HepG2 (cell line): ENCODE measurements around the gene KCNK7. TPM values are rescaled to one million over a fixed set of nuclear protein-coding genes. Genes with fewer than 3 reads are reported as not detected.
A peak's percentile ranks its signal among the peaks of the same experiment; 100 is the strongest.

Experiments
- ATAC-seq: fragments of 200-7000 bp; cut with Tn5 transposase; 3 replicates; pipeline ENCODE4 v1.9.1; 2020; ENCODE audit warnings: mild to moderate bottlenecking, moderate library complexity
- BruUV-seq: library from RNA; stranded (reverse); fragments of 400-500 nt; replicated peaks from 2 replicates; lab custom pipeline; 2021; lab: Mats Ljungman, UMichigan
- CTCF ChIA-PET: fragments of 300-600 bp; formaldehyde crosslinking; extraction: SDS; loops from one replicate; lab custom pipeline; 2021; ENCODE audit warnings: low total read pairs, inconsistent platforms, low intra/inter-chr PET ratio; lab: Yijun Ruan, JAX
- POLR2A ChIA-PET: fragments of 350-600 bp; sonication (Branson Sonifier 250); formaldehyde crosslinking; loops from one replicate; lab custom pipeline; 2020; ENCODE audit warnings: antibody characterized with exemption, inconsistent platforms; lab: Yijun Ruan, JAX
- DNase-seq: peaks from one replicate; pipeline ENCODE4 v3.0.0-alpha.2; 2015; ENCODE audit warnings: low spot score
- FAIRE-seq: peaks from 3 replicates; lab custom pipeline; 2011; peaks lifted over from hg19 to GRCh38; lab: Jason Lieb, UNC
- H2AFZ ChIP-seq: one replicate; pipeline ENCODE4 v1.6.1; 2011; ENCODE audit warnings: low read length, inconsistent platforms
- H3K27ac ChIP-seq: fragments of 300-600 bp; 3 replicates; pipeline ENCODE4 v1.8.0; 2011; ENCODE audit warnings: mixed run types, mild to moderate bottlenecking, mixed read lengths, low read length, inconsistent platforms; ENCODE audit not compliant: insufficient read depth; ENCODE audit errors: extremely low read length
- H3K27me3 ChIP-seq, 2 experiments: fragments of 200-600 bp in 1 of 2; 2 replicates in 1 of 2; 3 replicates in 1 of 2; pipeline versions ENCODE4 v1.6.0 to v1.8.0; 2011; ENCODE audit warnings: low read length in 2 of 2, mild to moderate bottlenecking in 2 of 2, moderate library complexity in 2 of 2, inconsistent platforms in 1 of 2; ENCODE audit not compliant: insufficient read depth in 2 of 2, control insufficient read depth in 1 of 2
- H3K36me3 ChIP-seq, 2 experiments: fragments of 200-600 bp in 1 of 2; replicated peaks in 1 of 2; 2 replicates in 1 of 2; 3 replicates in 1 of 2; pipeline versions ENCODE4 v1.5.1 to v1.8.0; 2011; ENCODE audit warnings: low read length in 2 of 2, inconsistent platforms in 1 of 2; ENCODE audit not compliant: insufficient read depth in 2 of 2, control insufficient read depth in 1 of 2
- H3K4me1 ChIP-seq: 2 replicates; pipeline ENCODE4 v1.5.1; 2012; ENCODE audit warnings: low read length, inconsistent platforms; ENCODE audit not compliant: insufficient read depth
- H3K4me2 ChIP-seq: 2 replicates; pipeline ENCODE4 v1.6.0; 2011; ENCODE audit warnings: low read depth, low read length, inconsistent platforms
- H3K4me3 ChIP-seq, 3 experiments: fragments of 200-600 bp in 1 of 3; sonication (generic), shearing (Covaris generic) in 1 of 3; replicated peaks in 1 of 3; 2 replicates each; pipeline ENCODE4 v1.5.1; 2011 to 2016; ENCODE audit warnings: low read length in 3 of 3, inconsistent platforms in 2 of 3, low read depth in 2 of 3, mild to moderate bottlenecking in 2 of 3, control low read depth in 1 of 3, mixed read lengths in 1 of 3; ENCODE audit not compliant: insufficient read depth in 1 of 3
- H3K79me2 ChIP-seq: one replicate; pipeline ENCODE4 v1.6.1; 2011; ENCODE audit warnings: low read length, inconsistent platforms; ENCODE audit not compliant: insufficient read depth
- H3K9ac ChIP-seq: 2 replicates; pipeline ENCODE4 v1.6.0; 2011; ENCODE audit warnings: mild to moderate bottlenecking, low read depth, low read length, inconsistent platforms; ENCODE audit not compliant: insufficient read depth
- H3K9me3 ChIP-seq: 2 replicates; pipeline ENCODE4 v1.5.1; 2012; ENCODE audit warnings: mild to moderate bottlenecking, low read length
- H4K20me1 ChIP-seq: 2 replicates; pipeline ENCODE4 v1.6.0; 2011; ENCODE audit warnings: inconsistent platforms, mild to moderate bottlenecking, low read length, moderate library complexity; ENCODE audit not compliant: insufficient read depth
- BORCS8-MEF2B ChIP-seq: sonication (generic); formaldehyde crosslinking; IDR thresholded peaks from 2 replicates; pipeline ENCODE4 v1.8.0; 2022; ENCODE audit warnings: mild to moderate bottlenecking, missing genetic modification reagents
- E2F1 ChIP-seq: sonication (generic); formaldehyde crosslinking; IDR thresholded peaks from 2 replicates; pipeline ENCODE4 v1.5.0; 2020; ENCODE audit warnings: missing genetic modification reagents
- ELF4 ChIP-seq: sonication (generic); formaldehyde crosslinking; IDR thresholded peaks from 2 replicates; pipeline ENCODE4 v1.5.0; 2020; ENCODE audit warnings: missing genetic modification reagents, mild to moderate bottlenecking, moderate library complexity, borderline replicate concordance
- GMEB1 ChIP-seq: sonication (generic); formaldehyde crosslinking; IDR thresholded peaks from 2 replicates; pipeline ENCODE4 v1.5.1; 2020; ENCODE audit warnings: missing genetic modification reagents, mild to moderate bottlenecking, borderline replicate concordance
- HNRNPL ChIP-seq: fragments of 200-400 bp; formaldehyde crosslinking; IDR thresholded peaks from 2 replicates; pipeline ENCODE4 v1.6.1; 2017; ENCODE audit warnings: mild to moderate bottlenecking, low read depth, low read length
- MAFF ChIP-seq: IDR thresholded peaks from 2 replicates; pipeline ENCODE4 v1.6.1; 2011; ENCODE audit warnings: low read depth, low read length, improper control_type of control experiment
- NFE2L1 ChIP-seq: sonication (generic); formaldehyde crosslinking; IDR thresholded peaks from 2 replicates; pipeline ENCODE4 v1.4.0; 2020; ENCODE audit warnings: missing genetic modification reagents, mild to moderate bottlenecking, borderline replicate concordance
- NFIC ChIP-seq: IDR thresholded peaks from 2 replicates; pipeline ENCODE4 v1.6.1; 2012; ENCODE audit warnings: mild to moderate bottlenecking, low read length, inconsistent platforms
- RBM22 ChIP-seq: fragments of 200-400 bp; formaldehyde crosslinking; optimal IDR thresholded peaks from 2 replicates; pipeline ENCODE3; 2017; ENCODE audit warnings: mild to moderate bottlenecking, low read length, moderate library complexity
- SKI ChIP-seq: fragments of 450-650 bp; IDR thresholded peaks from one replicate; pipeline ENCODE4 v1.6.1; 2018; ENCODE audit warnings: mild to moderate bottlenecking; ENCODE audit not compliant: partially characterized antibody
- ZC3H13 ChIP-seq: sonication (generic); formaldehyde crosslinking; IDR thresholded peaks from 2 replicates; pipeline ENCODE4 v1.8.1; 2023; ENCODE audit warnings: mild to moderate bottlenecking, missing genetic modification reagents, moderate library complexity
- ZNF263 ChIP-seq: sonication (generic); formaldehyde crosslinking; IDR thresholded peaks from 2 replicates; pipeline ENCODE4 v1.4.0; 2020; ENCODE audit warnings: missing genetic modification reagents
- ZNF333 ChIP-seq: sonication (generic); formaldehyde crosslinking; IDR thresholded peaks from 2 replicates; pipeline ENCODE4 v1.4.0; 2020; ENCODE audit warnings: mild to moderate bottlenecking, missing genetic modification reagents, borderline replicate concordance
- ZNF44 ChIP-seq: sonication (generic); formaldehyde crosslinking; IDR thresholded peaks from 2 replicates; pipeline ENCODE4 v1.5.1; 2020; ENCODE audit warnings: mild to moderate bottlenecking, missing genetic modification reagents
- ZNF484 ChIP-seq: sonication (generic); formaldehyde crosslinking; IDR thresholded peaks from 2 replicates; pipeline ENCODE4 v1.5.1; 2020; ENCODE audit warnings: mild to moderate bottlenecking, low read depth, missing genetic modification reagents, borderline replicate concordance
- ZNF710 ChIP-seq: sonication (generic); formaldehyde crosslinking; IDR thresholded peaks from 2 replicates; pipeline ENCODE4 v1.5.0; 2020; ENCODE audit warnings: mild to moderate bottlenecking, missing genetic modification reagents, borderline replicate concordance
- ZNF776 ChIP-seq: sonication (generic); formaldehyde crosslinking; IDR thresholded peaks from 2 replicates; pipeline ENCODE4 v1.4.0; 2020; ENCODE audit warnings: mild to moderate bottlenecking, missing genetic modification reagents
- WGBS: methylation state at CpG from one replicate; pipeline ENCODE4 v1.1.6; 2017; ENCODE audit warnings: low lambda C conversion rate; 5-methylcytosine and 5-hydroxymethylcytosine counted together
- in situ Hi-C: cut with HindIII; loops from 2 replicates; pipeline ENCODE4 v1.10.0; 2017; ENCODE audit warnings: low pct_unique_long_range_greater_than_20kb; ENCODE audit not compliant: extremely low pct_ligation_motif_present
- intact Hi-C: fragments of 100-400 bp; cut with micrococcal nuclease; formaldehyde crosslinking; loops from one replicate; pipeline ENCODE4 v1.10.0; 2022; ENCODE audit not compliant: unreplicated experiment
- polyA plus RNA-seq, 8 experiments: library from polyadenylated mRNA; depleted of rRNA in 3 of 8; stranded (reverse) in 7 of 8; unstranded in 1 of 8; fragments of >200 nt; fragmentation: Illumina TruSeq in 4 of 8; extraction: Trizol in 4 of 8; gene quantifications; 2 replicates each; pipeline versions ENCODE4 v1.2.1 to v1.2.3, GENCODE V29; 2011 to 2016; ENCODE audit warnings: low read depth in 4 of 8, missing spikeins in 1 of 8, mixed read lengths in 1 of 8; ENCODE audit not compliant: insufficient read depth in 1 of 8
- total RNA-seq, 5 experiments: library from RNA; depleted of rRNA; stranded (reverse); fragments of >200 nt; fragmentation: Illumina TruSeq; extraction: Trizol; gene quantifications; 2 replicates each; pipeline ENCODE4 v1.2.3, GENCODE V29; 2016; ENCODE audit warnings: low read depth in 1 of 5

KCNK7 gene
- total and polyA plus RNA-seq, 2 of the 13 experiments (the other 11 are each of a cell fraction or from before 2014, with no cell fraction given): 0.11 TPM; not detected in 1

GRCh38 chr11:65613091-65613928 is 17.7 kb upstream of the KCNK7 start:
- ATAC-seq: no peak; the same call in 2 of the 3 replicates
- no peak for DNase-seq
- in situ Hi-C loops: loop anchor here (5.0 kb wide), 1 partner anchor 36 kb away; the partner anchor contains the start of gene EHBP1L1
- BruUV-seq: no TSS peak
- ChIA-PET POLR2A (interaction anchor here (0.6 to 4.3 kb wide), 11 partner anchors 11 to 194 kb away, joined by 3 to 48 read pairs (median 4); partner anchors contain the start of genes KAT5, SIPA1 and ZNRD2), CTCF (no interaction called here)
- peak overlapping the region; percentile 95 for H3K9ac ChIP-seq
- H3K27me3 ChIP-seq: no peaks in the 10 kb centered on the region; a peak in 1 of 5 replicates
- H3K79me2 ChIP-seq: peaks cover 66% of the 10 kb centered on the region
- no peak overlapping the region for H2AFZ ChIP-seq
- intact Hi-C loops: no loop called here
- H4K20me1 ChIP-seq: peaks cover 23% of the 10 kb centered on the region; the same call in 1 of the 2 replicates
- peaks cover 51% of the 10 kb centered on the region for H3K4me1 ChIP-seq
- H3K36me3 ChIP-seq: peaks cover 10 to 38% of the 10 kb centered on the region in 2 experiments; a peak in 4 of 5 replicates
- FAIRE-seq: no peak
- H3K4me2 ChIP-seq: peak overlapping the region; percentile 96
- no peaks in the 10 kb centered on the region for H3K9me3 ChIP-seq
- peak overlapping the region; percentile 84 to 97 (median 94) for H3K4me3 ChIP-seq
- WGBS: 0% methylated on average over 5 of the region's 43 CpGs
- H3K27ac ChIP-seq: peak overlapping the region; percentile 90
- no peak for TF ChIP-seq ZNF776 (CRISPR knock-in tag)
- no peak for TF ChIP-seq ZNF263 (CRISPR knock-in tag)
- no peak for TF ChIP-seq RBM22
- no peak for TF ChIP-seq ELF4
- no peak for TF ChIP-seq E2F1 (CRISPR knock-in tag)
- TF ChIP-seq HNRNPL: peak; percentile 59; the same call in 1 of the 2 replicates
- TF ChIP-seq ZNF484 (CRISPR knock-in tag): no peak
- TF ChIP-seq ZNF710 (CRISPR knock-in tag): 0 out of 2 replicates have a peak, but pooled peaks have one; percentile 3
- no peak for TF ChIP-seq GMEB1 (CRISPR knock-in tag)
- no peak for TF ChIP-seq ZNF44 (CRISPR knock-in tag)
- 0 out of 2 replicates have a peak, but pooled peaks have one; percentile 24 for TF ChIP-seq BORCS8-MEF2B (CRISPR knock-in tag)
- TF ChIP-seq MAFF: no peak
- TF ChIP-seq ZNF333: no peak; the same call in 1 of the 2 replicates
- 0 out of 2 replicates have a peak, but pooled peaks have one; percentile 36 for TF ChIP-seq NFE2L1 (CRISPR knock-in tag)
- no peak for TF ChIP-seq SKI
- peak; percentile 24; the same call in 1 of the 2 replicates for TF ChIP-seq ZC3H13 (CRISPR knock-in tag)
- TF ChIP-seq NFIC: no peak
